H1 (cell line): ENCODE data around the gene PI4K2A. TPM values are rescaled to one million over a fixed set of nuclear protein-coding genes. Genes with fewer than 3 reads are reported as not detected.

Experiments used
- CTCF ChIA-PET: fragments of 300-600 bp; sonication (Branson Sonifier 250); formaldehyde crosslinking; loops from one replicate; lab custom pipeline; 2021; ENCODE audit not compliant: partially characterized antibody; lab: Charles Lee
- POLR2A ChIA-PET: fragments of 300-600 bp; sonication (Branson Sonifier 250); formaldehyde crosslinking; loops from one replicate; lab custom pipeline; 2021; ENCODE audit warnings: inconsistent platforms; ENCODE audit not compliant: partially characterized antibody; lab: Charles Lee
- DNase-seq, 2 experiments: peaks; one replicate each; pipeline versions ENCODE4 v3.0.0 to v3.0.0-alpha.2; 2010 to 2022; ENCODE audit warnings: low spot score in 2 of 2, low read depth in 1 of 2, mixed read lengths in 1 of 2
- FAIRE-seq: peaks from 2 replicates; lab custom pipeline; 2011; peaks lifted over from hg19 to GRCh38; lab: Jason Lieb, UNC
- H2AFZ ChIP-seq: 2 replicates; pipeline ENCODE4 v1.8.1; 2012; ENCODE audit warnings: low read length, inconsistent platforms
- H2AK5ac ChIP-seq: 2 replicates; pipeline ENCODE4 v1.6.1; 2013; ENCODE audit warnings: low read depth, low read length
- H2BK120ac ChIP-seq: replicated peaks from 2 replicates; pipeline ENCODE3; 2013; ENCODE audit warnings: low read depth, low read length, inconsistent platforms
- H2BK12ac ChIP-seq: 2 replicates; pipeline ENCODE4 v1.6.1; 2013; ENCODE audit warnings: low read depth, low read length
- H2BK15ac ChIP-seq: 2 replicates; pipeline ENCODE4 v1.6.1; 2013; ENCODE audit warnings: low read length
- H2BK20ac ChIP-seq: 2 replicates; pipeline ENCODE4 v1.6.1; 2013; ENCODE audit warnings: low read length
- H2BK5ac ChIP-seq: 2 replicates; pipeline ENCODE4 v1.6.1; 2013; ENCODE audit warnings: low read depth, low read length
- H3K14ac ChIP-seq: 2 replicates; pipeline ENCODE4 v1.6.1; 2013; ENCODE audit warnings: inconsistent platforms; ENCODE audit not compliant: insufficient read length
- H3K18ac ChIP-seq: 2 replicates; pipeline ENCODE4 v1.6.1; 2013; ENCODE audit warnings: low read length; ENCODE audit errors: extremely low read depth
- H3K23ac ChIP-seq: 2 replicates; pipeline ENCODE4 v1.6.1; 2013; ENCODE audit warnings: inconsistent platforms; ENCODE audit not compliant: insufficient read length
- H3K23me2 ChIP-seq: 2 replicates; pipeline ENCODE4 v1.6.1; 2013; ENCODE audit warnings: low read depth, low read length
- H3K27ac ChIP-seq: 2 replicates; pipeline ENCODE4 v1.6.1; 2011; ENCODE audit warnings: low read depth, low read length, inconsistent platforms
- H3K27me3 ChIP-seq, 4 experiments: replicated peaks in 1 of 4; 1 replicate in 1 of 4; 2 replicates in 3 of 4; pipeline versions ENCODE4 v1.6.1 to v1.8.1; 2011 to 2013; ENCODE audit warnings: low read length in 3 of 4, mild to moderate bottlenecking in 3 of 4, inconsistent platforms in 2 of 4, mixed read lengths in 2 of 4, moderate library complexity in 1 of 4; ENCODE audit not compliant: control insufficient read depth in 3 of 4, insufficient read depth in 3 of 4; ENCODE audit errors: extremely low read depth in 1 of 4
- H3K36me3 ChIP-seq, 4 experiments: 2 replicates each; pipeline versions ENCODE4 v1.6.1 to v1.8.1; 2011 to 2013; ENCODE audit warnings: mild to moderate bottlenecking in 4 of 4, low read length in 3 of 4, moderate library complexity in 2 of 4, control low read depth in 1 of 4, inconsistent platforms in 1 of 4; ENCODE audit not compliant: insufficient read depth in 4 of 4, control insufficient read depth in 2 of 4
- H3K4ac ChIP-seq: replicated peaks from 2 replicates; pipeline ENCODE3; 2013; ENCODE audit warnings: low read length, low read depth, mixed read lengths, inconsistent platforms; ENCODE audit not compliant: insufficient read length
- H3K4me1 ChIP-seq, 4 experiments: replicated peaks in 1 of 4; 1 replicate in 1 of 4; 2 replicates in 3 of 4; pipeline versions ENCODE4 v1.6.1 to v1.8.1; 2011 to 2013; ENCODE audit warnings: low read length in 3 of 4, inconsistent platforms in 2 of 4, mixed read lengths in 1 of 4; ENCODE audit not compliant: insufficient read depth in 4 of 4, control insufficient read depth in 3 of 4
- H3K4me2 ChIP-seq, 2 experiments: 2 replicates each; pipeline versions ENCODE4 v1.6.1 to v1.8.1; 2011 to 2013; ENCODE audit warnings: low read depth in 2 of 2, low read length in 2 of 2, control low read depth in 1 of 2, inconsistent platforms in 1 of 2, mild to moderate bottlenecking in 1 of 2; ENCODE audit not compliant: insufficient read depth in 1 of 2
- H3K4me3 ChIP-seq, 4 experiments: fragments of 200-600, 300-600 bp in 1 of 4; sonication (generic), shearing (Covaris generic), sonication (Bioruptor Twin) in 1 of 4; 2 replicates each; pipeline versions ENCODE4 v1.5.1 to v1.8.1; 2011 to 2016; ENCODE audit warnings: low read length in 4 of 4, low read depth in 3 of 4, control low read depth in 2 of 4, inconsistent platforms in 2 of 4, mild to moderate bottlenecking in 2 of 4, mixed read lengths in 1 of 4, moderate library complexity in 1 of 4; ENCODE audit not compliant: insufficient read depth in 2 of 4; ENCODE audit errors: extremely low read depth in 1 of 4
- H3K56ac ChIP-seq: replicated peaks from 2 replicates; pipeline ENCODE3; 2013; ENCODE audit warnings: low read depth, mild to moderate bottlenecking, mixed read lengths, low read length, inconsistent platforms; ENCODE audit not compliant: insufficient read length
- H3K79me1 ChIP-seq: 2 replicates; pipeline ENCODE4 v1.6.1; 2013; ENCODE audit warnings: low read depth, low read length, control low read depth
- H3K79me2 ChIP-seq, 2 experiments: 2 replicates each; pipeline versions ENCODE4 v1.6.1 to v1.8.1; 2012 to 2013; ENCODE audit warnings: low read length in 2 of 2, mild to moderate bottlenecking in 2 of 2, inconsistent platforms in 1 of 2; ENCODE audit not compliant: insufficient read depth in 2 of 2, control insufficient read depth in 1 of 2
- H3K9ac ChIP-seq, 4 experiments: replicated peaks in 1 of 4; 1 replicate in 1 of 4; 2 replicates in 3 of 4; pipeline versions ENCODE4 v1.6.1 to v1.8.1; 2011 to 2013; ENCODE audit warnings: low read depth in 3 of 4, low read length in 3 of 4, control low read depth in 2 of 4, mild to moderate bottlenecking in 2 of 4, moderate library complexity in 2 of 4, inconsistent platforms in 1 of 4; ENCODE audit errors: extremely low read depth in 1 of 4
- H3K9me3 ChIP-seq, 2 experiments: 2 replicates each; pipeline versions ENCODE4 v1.6.1 to v1.8.1; 2012 to 2013; ENCODE audit warnings: mild to moderate bottlenecking in 2 of 2, moderate library complexity in 2 of 2, control low read depth in 1 of 2, inconsistent platforms in 1 of 2, low read depth in 1 of 2, low read length in 1 of 2, mixed read lengths in 1 of 2; ENCODE audit not compliant: insufficient read depth in 2 of 2
- H4K20me1 ChIP-seq, 2 experiments: replicated peaks in 1 of 2; 2 replicates each; pipeline versions ENCODE3 to v1.8.1; 2011 to 2013; ENCODE audit warnings: inconsistent platforms in 2 of 2, low read length in 2 of 2, mild to moderate bottlenecking in 1 of 2; ENCODE audit not compliant: insufficient read depth in 2 of 2, control insufficient read depth in 1 of 2
- H4K5ac ChIP-seq: 2 replicates; pipeline ENCODE4 v1.6.1; 2013; ENCODE audit warnings: low read length, low read depth, mixed read lengths, inconsistent platforms; ENCODE audit not compliant: insufficient read length
- H4K8ac ChIP-seq: 2 replicates; pipeline ENCODE4 v1.8.0; 2013; ENCODE audit warnings: mild to moderate bottlenecking, moderate library complexity, low read length, inconsistent platforms; ENCODE audit not compliant: insufficient read depth; ENCODE audit errors: extremely low read depth
- H4K91ac ChIP-seq: replicated peaks from 2 replicates; pipeline ENCODE3; 2013; ENCODE audit warnings: low read length, mixed read lengths, inconsistent platforms; ENCODE audit not compliant: insufficient read length
- CEBPB ChIP-seq: IDR thresholded peaks from 2 replicates; pipeline ENCODE4 v1.6.1; 2012; ENCODE audit warnings: low read depth, low read length
- CREB1 ChIP-seq: IDR thresholded peaks from 2 replicates; pipeline ENCODE4 v1.6.1; 2012; ENCODE audit warnings: inconsistent platforms
- EZH2 ChIP-seq: fragments of 200-600 bp; sonication (generic); IDR thresholded peaks from 2 replicates; pipeline ENCODE4 v1.7.1; 2012; ENCODE audit warnings: low read depth, mild to moderate bottlenecking, moderate library complexity, low read length, inconsistent platforms; ENCODE audit not compliant: severe bottlenecking
- GTF2F1 ChIP-seq: IDR thresholded peaks from 2 replicates; pipeline ENCODE4 v1.6.1; 2012; ENCODE audit warnings: low read depth, low read length, improper control_type of control experiment, borderline replicate concordance
- MAFK ChIP-seq: IDR thresholded peaks from 2 replicates; pipeline ENCODE4 v1.6.1; 2012; ENCODE audit warnings: low read depth, mild to moderate bottlenecking, improper control_type of control experiment, low read length
- POLR2AphosphoS5 ChIP-seq: IDR thresholded peaks from 2 replicates; pipeline ENCODE4 v1.6.1; 2011; ENCODE audit warnings: low read depth, low read length
- SIN3A ChIP-seq, 2 experiments: IDR thresholded peaks in 1 of 2; conservative IDR thresholded peaks in 1 of 2; 2 replicates each; pipeline ENCODE4 v1.6.1; 2011 to 2012; ENCODE audit warnings: low read length in 2 of 2, improper control_type of control experiment in 1 of 2, low read depth in 1 of 2, mild to moderate bottlenecking in 1 of 2
- SRF ChIP-seq: IDR thresholded peaks from 2 replicates; pipeline ENCODE4 v1.6.1; 2011; ENCODE audit warnings: mild to moderate bottlenecking, low read depth, low read length, moderate library complexity
- WGBS, 2 experiments: shearing (Covaris generic) in 1 of 2; methylation state at CpG; one replicate each; pipeline versions ENCODE4 v1.1.6 to v1.1.7; 2013 to 2015; ENCODE audit warnings: low lambda C conversion rate in 2 of 2, mixed read lengths in 2 of 2, inconsistent platforms in 1 of 2, low coverage in 1 of 2, missing lambda C conversion rate in 1 of 2; ENCODE audit not compliant: insufficient replicate concordance in 2 of 2, insufficient coverage in 1 of 2, insufficient read length in 1 of 2; ENCODE audit errors: extremely low coverage in 1 of 2, missing lambda C conversion rate in 1 of 2; 5-methylcytosine and 5-hydroxymethylcytosine counted together
- polyA plus RNA-seq, 7 experiments: library from polyadenylated mRNA; depleted of rRNA in 3 of 7; stranded (reverse) in 5 of 7; unstranded in 2 of 7; fragments of >200 nt in 5 of 7; fragments of 200-250 nt in 2 of 7; gene quantifications; 1 replicate in 5 of 7; 2 replicates in 1 of 7; 4 replicates in 1 of 7; pipeline versions ENCODE4 v1.2.1 to v1.2.3, GENCODE V29; 2011 to 2013; ENCODE audit warnings: missing spikeins in 2 of 7, mixed read lengths in 2 of 7
- total RNA-seq: library from RNA; stranded (reverse); fragmentation: NEBNext Ultra II Directional; extraction: Animal tissue kit (Norgen Biotek cat#: 25700); gene quantifications from 2 replicates; pipeline ENCODE4 v1.2.1, GENCODE V29; 2021
- TF ChIP-seq, protein P1 (sequence below), 3 experiments: IDR thresholded peaks; 1 replicate in 2 of 3; 2 replicates in 1 of 3; pipeline versions ENCODE4 v1.5.1 to v1.6.1; 2011; ENCODE audit warnings: low read length in 3 of 3, mild to moderate bottlenecking in 3 of 3, inconsistent platforms in 2 of 3, low read depth in 1 of 3, moderate library complexity in 1 of 3; ENCODE audit not compliant: insufficient read depth in 1 of 3; ENCODE audit errors: control extremely low read depth in 1 of 3

PI4K2A gene
- total and polyA plus RNA-seq, 2 of the 8 experiments (the other 6 are each of a cell fraction or from before 2014, with no cell fraction given) = 20.7 to 21.9 TPM

DNA sequence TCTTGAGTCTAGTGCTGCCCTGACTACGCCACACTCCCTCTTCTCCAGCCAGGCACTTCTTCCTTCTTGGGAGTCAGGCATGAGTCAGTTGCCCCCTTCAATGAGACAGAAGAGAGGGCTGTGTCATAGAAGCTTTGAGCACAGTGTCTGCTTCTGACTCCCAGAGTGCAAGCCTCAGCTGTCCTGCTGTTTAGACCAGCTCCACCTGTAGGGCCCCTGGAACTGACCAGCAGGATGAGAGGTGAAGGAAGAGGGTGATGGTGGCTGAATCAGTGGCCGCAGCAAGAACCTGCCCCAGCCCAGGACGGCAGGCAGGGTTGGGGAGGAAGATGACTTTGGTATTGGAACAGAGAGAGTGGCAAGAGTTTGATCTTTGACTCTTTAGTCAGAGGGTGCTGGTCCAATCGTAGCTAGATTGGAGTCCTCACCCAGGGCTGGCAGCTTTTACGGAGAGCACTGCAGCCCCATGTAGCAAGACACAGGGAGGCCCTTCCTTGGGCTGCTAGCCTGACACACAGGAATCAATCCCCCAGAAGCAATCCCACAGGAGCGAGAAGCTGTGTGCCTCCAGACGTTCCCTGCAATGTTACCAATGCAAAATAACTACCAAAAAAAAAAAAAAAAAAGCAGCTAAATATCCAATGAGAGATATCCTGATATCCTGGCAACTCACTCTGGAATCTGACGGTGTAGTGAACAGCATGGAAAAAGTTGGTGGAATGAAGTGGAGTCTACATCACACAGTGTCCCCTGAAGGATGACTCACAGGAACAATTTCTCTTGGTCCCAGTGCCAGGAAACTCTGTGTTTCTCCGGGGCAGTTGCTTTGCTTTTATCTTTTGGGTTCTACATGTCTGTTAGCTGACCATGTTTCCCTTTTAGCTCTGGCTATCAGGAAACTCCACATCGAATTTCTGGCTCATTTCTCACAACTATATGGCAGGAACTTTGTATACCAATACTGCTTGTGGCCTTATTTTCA is 44.1 kb upstream of the PI4K2A start:
- Histone ChIP-seq H3K56ac (no peak overlapping the region), H2BK120ac (no peak overlapping the region), H3K4me1 (no peaks in the 10 kb centered on the region), H2BK12ac (no peak overlapping the region), H2BK20ac (no peak overlapping the region), H3K79me1 (no peaks in the 10 kb centered on the region), H4K8ac (no peak overlapping the region), H3K4me2 (no peak overlapping the region), H4K20me1 (no peaks in the 10 kb centered on the region), H3K9me3 (no peaks in the 10 kb centered on the region), H3K27ac (no peak overlapping the region), H4K5ac (no peak overlapping the region), H3K4ac (no peak overlapping the region), H2AFZ (no peak overlapping the region), H3K27me3 (no peaks in the 10 kb centered on the region), H3K23me2 (no peaks in the 10 kb centered on the region), H3K36me3 (no peaks in the 10 kb centered on the region), H3K9ac (no peak overlapping the region), H3K4me3 (no peak overlapping the region), H3K14ac (no peak overlapping the region), H2AK5ac (no peak overlapping the region; the same call in 1 of the 2 replicates), H2BK15ac (no peak overlapping the region), H4K91ac (no peak overlapping the region), H2BK5ac (no peak overlapping the region), H3K79me2 (no peaks in the 10 kb centered on the region), H3K18ac (no peak overlapping the region), H3K23ac (no peak overlapping the region)
- no peak for DNase-seq
- WGBS, 2 experiments = 83% methylated on average over 10 of the region's 10 CpGs; no CpG with 5 or more reads in 1 of the 2 experiments
- POLR2A ChIA-PET = no interaction called here
- CTCF ChIA-PET = interaction anchor here (0.6 to 2.6 kb wide), 13 partner anchors 12 to 697 kb away, joined by 3 to 12 read pairs (median 4); partner anchors contain the start of genes ANKRD2 and HOGA1
- no peak for FAIRE-seq
- TF ChIP-seq CEBPB (no peak), SIN3A (conservative IDR thresholded peaks at IDR 0.05 in 1 of 2, IDR thresholded peaks at IDR 0.05 in 1 of 2; ENCODE audit: low read depth in 1 of 2, low read length in 2 of 2) (no peak), SRF (no peak), MAFK (no peak), CREB1 (no peak), GTF2F1 (no peak), POLR2AphosphoS5 (no peak), EZH2 (no peak)
- TF ChIP-seq, protein P1, sequence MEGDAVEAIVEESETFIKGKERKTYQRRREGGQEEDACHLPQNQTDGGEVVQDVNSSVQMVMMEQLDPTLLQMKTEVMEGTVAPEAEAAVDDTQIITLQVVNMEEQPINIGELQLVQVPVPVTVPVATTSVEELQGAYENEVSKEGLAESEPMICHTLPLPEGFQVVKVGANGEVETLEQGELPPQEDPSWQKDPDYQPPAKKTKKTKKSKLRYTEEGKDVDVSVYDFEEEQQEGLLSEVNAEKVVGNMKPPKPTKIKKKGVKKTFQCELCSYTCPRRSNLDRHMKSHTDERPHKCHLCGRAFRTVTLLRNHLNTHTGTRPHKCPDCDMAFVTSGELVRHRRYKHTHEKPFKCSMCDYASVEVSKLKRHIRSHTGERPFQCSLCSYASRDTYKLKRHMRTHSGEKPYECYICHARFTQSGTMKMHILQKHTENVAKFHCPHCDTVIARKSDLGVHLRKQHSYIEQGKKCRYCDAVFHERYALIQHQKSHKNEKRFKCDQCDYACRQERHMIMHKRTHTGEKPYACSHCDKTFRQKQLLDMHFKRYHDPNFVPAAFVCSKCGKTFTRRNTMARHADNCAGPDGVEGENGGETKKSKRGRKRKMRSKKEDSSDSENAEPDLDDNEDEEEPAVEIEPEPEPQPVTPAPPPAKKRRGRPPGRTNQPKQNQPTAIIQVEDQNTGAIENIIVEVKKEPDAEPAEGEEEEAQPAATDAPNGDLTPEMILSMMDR (IDR thresholded peaks at IDR 0.05; ENCODE audit: control extremely low read depth in 1 of 3, insufficient read depth in 1 of 3, low read depth in 1 of 3, low read length in 3 of 3) = no peak
